ENCODE measurements around the gene PCLO.

PCLO gene

GRCh38 chr7:82821037-82821436, 341.6 kb downstream of the PCLO start:
- H3K9me3 Mint-ChIP-seq, result no peaks in the 10 kb centered on the region
- no peak overlapping the region for H3K4me3 Mint-ChIP-seq
- no peaks in the 10 kb centered on the region for H3K4me1 Mint-ChIP-seq
- no peaks in the 10 kb centered on the region for H3K36me3 Mint-ChIP-seq (ENCODE audit: low read depth)
- DNase-seq, result no peak
- H3K27me3 Mint-ChIP-seq (ENCODE audit: low read depth, poor library complexity), result no peaks in the 10 kb centered on the region
- H3K27ac Mint-ChIP-seq, result no peak overlapping the region
- no peak for TF ChIP-seq CTCF (IDR thresholded peaks at IDR 0.05)

GRCh38 chr7:82818171-82818570, 344.5 kb downstream of the PCLO start:
- Mint-ChIP-seq H3K27me3 (ENCODE audit: low read depth, poor library complexity) (no peaks in the 10 kb centered on the region), H3K27ac (no peak overlapping the region), H3K4me3 (no peak overlapping the region), H3K4me1 (no peaks in the 10 kb centered on the region), H3K36me3 (ENCODE audit: low read depth) (no peaks in the 10 kb centered on the region), H3K9me3 (no peaks in the 10 kb centered on the region)
- TF ChIP-seq CTCF (IDR thresholded peaks at IDR 0.05), result no peak
- DNase-seq, result no peak

GRCh38 chr7:82816272-82816671, 346.4 kb downstream of the PCLO start:
- Mint-ChIP-seq H3K27ac (no peak overlapping the region), H3K27me3 (ENCODE audit: low read depth, poor library complexity) (no peaks in the 10 kb centered on the region), H3K4me3 (no peak overlapping the region), H3K9me3 (no peaks in the 10 kb centered on the region), H3K36me3 (ENCODE audit: low read depth) (no peaks in the 10 kb centered on the region), H3K4me1 (no peaks in the 10 kb centered on the region)
- no peak for DNase-seq
- no peak for TF ChIP-seq CTCF (IDR thresholded peaks at IDR 0.05)

GRCh38 chr7:82810558-82811259, 352.0 kb downstream of the PCLO start:
- peak; percentile 20 for DNase-seq
- H3K27ac Mint-ChIP-seq, result no peak overlapping the region
- H3K4me3 Mint-ChIP-seq, result no peak overlapping the region
- no peaks in the 10 kb centered on the region for H3K36me3 Mint-ChIP-seq (ENCODE audit: low read depth)
- H3K4me1 Mint-ChIP-seq, result no peaks in the 10 kb centered on the region
- peak; percentile 61 for TF ChIP-seq CTCF (IDR thresholded peaks at IDR 0.05)
- no peaks in the 10 kb centered on the region for H3K9me3 Mint-ChIP-seq
- no peaks in the 10 kb centered on the region for H3K27me3 Mint-ChIP-seq (ENCODE audit: low read depth, poor library complexity)

- H3K36me3 Mint-ChIP-seq (ENCODE audit: low read depth), result no peaks in the 10 kb centered on the region
- no peaks in the 10 kb centered on the region for H3K9me3 Mint-ChIP-seq
- H3K4me1 Mint-ChIP-seq, result no peaks in the 10 kb centered on the region
- TF ChIP-seq CTCF (IDR thresholded peaks at IDR 0.05), result no peak
- no peak for DNase-seq
- no peak overlapping the region for H3K27ac Mint-ChIP-seq
- H3K27me3 Mint-ChIP-seq (ENCODE audit: low read depth, poor library complexity), result no peaks in the 10 kb centered on the region
- H3K4me3 Mint-ChIP-seq, result no peak overlapping the region
Observed at GRCh38 chr7:82808633-82809032, 354.1 kb downstream of the PCLO start.

- H3K9me3 Mint-ChIP-seq, result no peaks in the 10 kb centered on the region
- no peak overlapping the region for H3K4me3 Mint-ChIP-seq
- TF ChIP-seq CTCF (IDR thresholded peaks at IDR 0.05), result no peak
- H3K27ac Mint-ChIP-seq, result no peak overlapping the region
- H3K27me3 Mint-ChIP-seq (ENCODE audit: low read depth, poor library complexity), result no peaks in the 10 kb centered on the region
- no peaks in the 10 kb centered on the region for H3K36me3 Mint-ChIP-seq (ENCODE audit: low read depth)
- no peak for DNase-seq
- no peaks in the 10 kb centered on the region for H3K4me1 Mint-ChIP-seq
Observed at GRCh38 chr7:82805527-82805960, 357.1 kb downstream of the PCLO start.

Measured in nephron progenitor cell (in vitro differentiated cells).